ENCODE measurements around the gene ARTN.

The ARTN gene

GRCh38 chr1:43986712-43987111, 53.1 kb downstream of the ARTN start:
- Histone ChIP-seq H3K4me1 (ENCODE audit: low read depth, poor library complexity, severe bottlenecking) (peaks cover 6% of the 10 kb centered on the region), H3K4me2 (no peak overlapping the region), H3K4me3 (IDR thresholded peaks at IDR 0.05; ENCODE audit: insufficient read depth, low read depth, low read length) (no peak overlapping the region), H4K20me1 (ENCODE audit: insufficient read depth) (no peaks in the 10 kb centered on the region), H3K27ac (no peak overlapping the region), H3K27me3 (ENCODE audit: insufficient read depth, low read depth) (no peaks in the 10 kb centered on the region), H3K79me2 (ENCODE audit: insufficient read depth, low read depth) (no peaks in the 10 kb centered on the region; the same call in 1 of the 2 replicates), H3K9ac (no peak overlapping the region), H3K36me3 (ENCODE audit: insufficient read depth) (no peaks in the 10 kb centered on the region), H2AFZ (ENCODE audit: low read depth) (no peak overlapping the region)
- TF ChIP-seq CTCF (conservative IDR thresholded peaks at IDR 0.05; ENCODE audit: low read depth, low read length) = no peak
